Calu3 (cell line): ENCODE data around the gene ZSCAN31. TPM values are rescaled to one million over a fixed set of nuclear protein-coding genes. Genes with fewer than 3 reads are reported as not detected.

Source experiments
- BruUV-seq: library from RNA; stranded (reverse); fragments of 400-500 nt; replicated peaks from 2 replicates; lab custom pipeline; 2021; lab: Mats Ljungman, UMichigan
- CTCF ChIA-PET: fragments of 300-600 bp; sonication (Branson Sonifier 250); formaldehyde crosslinking; loops from one replicate; lab custom pipeline; 2022; ENCODE audit warnings: antibody characterized with exemption; lab: Charles Lee
- DNase-seq: peaks from one replicate; pipeline ENCODE4 v3.0.0; 2022
- H3K27ac Mint-ChIP-seq: one replicate; pipeline ENCODE4 v1.8.0; 2022; ENCODE audit warnings: mixed read lengths; ENCODE audit not compliant: unreplicated experiment
- H3K27me3 Mint-ChIP-seq: one replicate; pipeline ENCODE4 v1.8.0; 2022; ENCODE audit warnings: mixed read lengths; ENCODE audit not compliant: unreplicated experiment
- H3K36me3 Mint-ChIP-seq: one replicate; pipeline ENCODE4 v1.8.0; 2022; ENCODE audit warnings: mild to moderate bottlenecking, moderate library complexity, mixed read lengths; ENCODE audit not compliant: insufficient read depth, unreplicated experiment
- H3K4me1 Mint-ChIP-seq: one replicate; pipeline ENCODE4 v1.8.0; 2022; ENCODE audit warnings: mild to moderate bottlenecking, low read depth, mixed read lengths; ENCODE audit not compliant: unreplicated experiment
- H3K4me3 Mint-ChIP-seq: one replicate; pipeline ENCODE4 v1.8.0; 2022; ENCODE audit warnings: mild to moderate bottlenecking, low read depth, moderate library complexity, mixed read lengths; ENCODE audit not compliant: unreplicated experiment
- H3K9me3 Mint-ChIP-seq: one replicate; pipeline ENCODE4 v1.8.0; 2022; ENCODE audit warnings: low read depth, mixed read lengths; ENCODE audit not compliant: unreplicated experiment
- CTCF ChIP-seq: fragments of 200-600 bp; IDR thresholded peaks from one replicate; pipeline ENCODE4 v1.8.0; 2022; ENCODE audit warnings: antibody characterized with exemption; ENCODE audit not compliant: unreplicated experiment
- intact Hi-C: fragments of 100-400 bp; cut with micrococcal nuclease; formaldehyde crosslinking; loops from one replicate; pipeline ENCODE4 v1.10.0; 2022; ENCODE audit not compliant: unreplicated experiment
- total RNA-seq: library from RNA; stranded (reverse); gene quantifications from 2 replicates; pipeline ENCODE4 v1.2.3, GENCODE V29; 2022

ZSCAN31 gene
- total RNA-seq, 1 experiment from 2014 or later, result 4.9 TPM

- intact Hi-C loops, result loop anchor here (2.0 to 5.0 kb wide), 2 partner anchors 28 to 72 kb away; partner anchors contain the start of gene ZKSCAN4
- H3K27me3 Mint-ChIP-seq, result no peaks in the 10 kb centered on the region
- no peak for TF ChIP-seq CTCF
- H3K9me3 Mint-ChIP-seq, result no peaks in the 10 kb centered on the region
- peak overlapping the region; percentile 91 for H3K4me3 Mint-ChIP-seq
- H3K36me3 Mint-ChIP-seq, result peaks cover 10% of the 10 kb centered on the region
- CTCF ChIA-PET, result interaction anchor here (0.7 to 3.1 kb wide), 3 partner anchors 13 to 75 kb away, joined by 3 to 10 read pairs (median 4); partner anchors contain the start of gene ZSCAN26
- BruUV-seq, result no TSS peak
- H3K27ac Mint-ChIP-seq, result peak overlapping the region; percentile 53
- no peak for DNase-seq
- H3K4me1 Mint-ChIP-seq, result peaks cover 10% of the 10 kb centered on the region
Measured at GRCh38 chr6:28280595-28281287, 55.2 kb downstream of the ZSCAN31 start.

GRCh38 chr6:28277746-28278145 is 58.2 kb downstream of the ZSCAN31 start:
- no TSS peak for BruUV-seq
- CTCF ChIA-PET, result no interaction called here
- Mint-ChIP-seq H3K36me3 (peaks cover 15% of the 10 kb centered on the region), H3K27ac (no peak overlapping the region), H3K4me1 (peaks cover 10% of the 10 kb centered on the region), H3K27me3 (no peaks in the 10 kb centered on the region), H3K9me3 (no peaks in the 10 kb centered on the region), H3K4me3 (no peak overlapping the region)
- no peak for TF ChIP-seq CTCF
- DNase-seq, result no peak
- intact Hi-C loops, result no loop called here

- CTCF ChIA-PET, result no interaction called here
- intact Hi-C loops, result no loop called here
Measured at GRCh38 chr6:28274888-28275287, 61.1 kb downstream of the ZSCAN31 start.

More at GRCh38 chr6:28274888-28275287, 61.1 kb downstream of the ZSCAN31 start:
- BruUV-seq, result no TSS peak
- Mint-ChIP-seq H3K27ac (no peak overlapping the region), H3K9me3 (no peaks in the 10 kb centered on the region), H3K4me3 (no peak overlapping the region), H3K4me1 (no peaks in the 10 kb centered on the region), H3K36me3 (peaks cover 5% of the 10 kb centered on the region), H3K27me3 (no peaks in the 10 kb centered on the region)
- no peak for TF ChIP-seq CTCF
- no peak for DNase-seq

Other genes with a start within 250 kb of the ZSCAN31 start
- gene ZSCAN16, start 211.5 kb downstream of the ZSCAN31 start, total RNA-seq, result 14.2 and 15.9 TPM in 2 replicates
- 23.2 and 27.5 TPM in 2 replicates for gene ZKSCAN8, start 194.3 kb downstream of the ZSCAN31 start, total RNA-seq
- 24.6 and 25.8 TPM in 2 replicates for gene ZSCAN9, start 110.9 kb downstream of the ZSCAN31 start, total RNA-seq
- 6.1 and 6.7 TPM in 2 replicates for gene ZKSCAN4, start 83.9 kb downstream of the ZSCAN31 start, total RNA-seq
- not detected in 2 replicates for gene NKAPL, start 76.9 kb downstream of the ZSCAN31 start, total RNA-seq
- 13.1 and 14.2 TPM in 2 replicates for gene ZSCAN26, start 69.0 kb downstream of the ZSCAN31 start, total RNA-seq
- 3.1 and 4.9 TPM in 2 replicates for gene PGBD1, start 54.6 kb downstream of the ZSCAN31 start, total RNA-seq
- gene ZKSCAN3, start 13.8 kb upstream of the ZSCAN31 start, total RNA-seq, result 7.3 and 7.8 TPM in 2 replicates
- gene ZSCAN12, start 63.6 kb upstream of the ZSCAN31 start, total RNA-seq, result 4.7 and 5.2 TPM in 2 replicates
- gene ZSCAN23, start 107.3 kb upstream of the ZSCAN31 start, total RNA-seq, result 1.8 and 3.7 TPM in 2 replicates
- gene GPX6, start 179.6 kb upstream of the ZSCAN31 start, total RNA-seq, result not detected in 2 replicates
- gene GPX5, start 189.7 kb upstream of the ZSCAN31 start, total RNA-seq, result not detected in 2 replicates